Measurements from ENCODE around the gene ITFG2.

The ITFG2 gene

GRCh38 chr12:2823483-2823882, 11.0 kb downstream of the ITFG2 start:
- no peaks in the 10 kb centered on the region for H3K4me1 ChIP-seq (ENCODE audit: control insufficient read depth in 1 of 2, insufficient read depth in 2 of 2, low read length in 2 of 2)
- no peak overlapping the region for H4K12ac ChIP-seq (ENCODE audit: low read depth, low read length)
- H2BK12ac ChIP-seq (ENCODE audit: low read length): no peak overlapping the region
- H3K4me3 ChIP-seq (ENCODE audit: low read depth, low read length): no peak overlapping the region
- no peak overlapping the region for H3K14ac ChIP-seq (ENCODE audit: low read length)
- H3K36me3 ChIP-seq (ENCODE audit: control insufficient read depth in 1 of 2, insufficient read depth in 2 of 2, low read length in 2 of 2): peaks cover 54 to 75% of the 10 kb centered on the region in 2 experiments
- H3K79me2 ChIP-seq (ENCODE audit: control insufficient read depth, insufficient read depth, low read length, poor library complexity): no peaks in the 10 kb centered on the region
- H2BK5ac ChIP-seq (ENCODE audit: low read depth, low read length, poor library complexity): no peak overlapping the region
- H3K23ac ChIP-seq (ENCODE audit: low read length): no peak overlapping the region
- H3K4ac ChIP-seq (ENCODE audit: low read depth, low read length): no peak overlapping the region
- no peak overlapping the region for H3K18ac ChIP-seq (ENCODE audit: low read length)
- H4K91ac ChIP-seq (ENCODE audit: low read depth, low read length): no peak overlapping the region
- no peak for DNase-seq
- no peaks in the 10 kb centered on the region for H3K27me3 ChIP-seq (ENCODE audit: insufficient read depth, low read length)
- no peak overlapping the region for H4K8ac ChIP-seq (ENCODE audit: low read depth, low read length)
- no peaks in the 10 kb centered on the region for H3K79me1 ChIP-seq (ENCODE audit: low read length)
- H2AFZ ChIP-seq (ENCODE audit: insufficient read depth, low read length, poor library complexity): no peak overlapping the region
- H3K4me2 ChIP-seq (ENCODE audit: low read length): no peak overlapping the region
- WGBS (ENCODE audit: extremely low coverage, insufficient coverage, insufficient read length): no CpG with 5 or more reads among the region's 7 CpGs
- no peak overlapping the region for H3K9ac ChIP-seq (ENCODE audit: low read length)
- H2AK5ac ChIP-seq (ENCODE audit: low read length): no peak overlapping the region
- H3K27ac ChIP-seq (ENCODE audit: low read depth, low read length): no peak overlapping the region
- H2BK120ac ChIP-seq (ENCODE audit: insufficient read depth, low read length, poor library complexity): no peak overlapping the region
- peaks cover 1% of the 10 kb centered on the region for H3K9me3 ChIP-seq (ENCODE audit: insufficient read depth, low read depth, low read length)

GRCh38 chr12:2824541-2824940, 12.1 kb downstream of the ITFG2 start:
- Histone ChIP-seq H2BK12ac (ENCODE audit: low read length) (no peak overlapping the region), H3K36me3 (ENCODE audit: control insufficient read depth in 1 of 2, insufficient read depth in 2 of 2, low read length in 2 of 2) (peaks cover 52 to 75% of the 10 kb centered on the region in 2 experiments), H4K12ac (ENCODE audit: low read depth, low read length) (no peak overlapping the region), H3K27me3 (ENCODE audit: insufficient read depth, low read length) (no peaks in the 10 kb centered on the region), H3K79me2 (ENCODE audit: control insufficient read depth, insufficient read depth, low read length, poor library complexity) (no peaks in the 10 kb centered on the region), H3K18ac (ENCODE audit: low read length) (no peak overlapping the region), H3K79me1 (ENCODE audit: low read length) (no peaks in the 10 kb centered on the region), H2AFZ (ENCODE audit: insufficient read depth, low read length, poor library complexity) (no peak overlapping the region), H4K91ac (ENCODE audit: low read depth, low read length) (no peak overlapping the region), H3K14ac (ENCODE audit: low read length) (no peak overlapping the region), H3K4ac (ENCODE audit: low read depth, low read length) (no peak overlapping the region), H2BK120ac (ENCODE audit: insufficient read depth, low read length, poor library complexity) (no peak overlapping the region), H3K9ac (ENCODE audit: low read length) (no peak overlapping the region), H3K4me1 (ENCODE audit: control insufficient read depth in 1 of 2, insufficient read depth in 2 of 2, low read length in 2 of 2) (no peaks in the 10 kb centered on the region), H2BK5ac (ENCODE audit: low read depth, low read length, poor library complexity) (no peak overlapping the region), H3K9me3 (ENCODE audit: insufficient read depth, low read depth, low read length) (peaks cover 1% of the 10 kb centered on the region), H3K4me3 (ENCODE audit: low read depth, low read length) (no peak overlapping the region), H3K23ac (ENCODE audit: low read length) (no peak overlapping the region), H4K8ac (ENCODE audit: low read depth, low read length) (no peak overlapping the region), H3K27ac (ENCODE audit: low read depth, low read length) (no peak overlapping the region), H3K4me2 (ENCODE audit: low read length) (no peak overlapping the region), H2AK5ac (ENCODE audit: low read length) (no peak overlapping the region)
- DNase-seq: no peak
- WGBS (ENCODE audit: extremely low coverage, insufficient coverage, insufficient read length): no CpG with 5 or more reads among the region's 6 CpGs

DNA sequence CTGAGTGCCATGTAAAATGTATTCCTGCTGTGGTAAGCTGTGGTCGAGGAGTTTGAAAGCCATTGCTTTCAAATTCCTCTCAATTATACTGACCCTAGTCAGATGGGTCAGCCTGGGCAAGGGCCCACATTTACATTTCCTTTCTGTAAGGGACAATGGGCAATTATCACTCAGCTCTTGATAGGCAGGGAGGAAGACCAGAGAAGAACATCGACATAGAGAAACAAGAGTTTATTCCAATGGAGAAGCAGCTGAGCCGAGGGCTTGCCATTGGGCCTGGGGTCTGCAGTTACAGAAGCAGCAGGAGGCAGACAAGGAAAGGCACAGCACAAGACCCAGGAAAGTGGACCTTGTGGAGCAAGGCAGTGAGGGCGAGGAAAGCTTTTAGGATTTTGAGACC, 12.7 kb downstream of the ITFG2 start:
- H3K79me2 ChIP-seq (ENCODE audit: control insufficient read depth, insufficient read depth, low read length, poor library complexity): no peaks in the 10 kb centered on the region
- H4K8ac ChIP-seq (ENCODE audit: low read depth, low read length): no peak overlapping the region
- no peak overlapping the region for H3K23ac ChIP-seq (ENCODE audit: low read length)
- no peak overlapping the region for H2BK120ac ChIP-seq (ENCODE audit: insufficient read depth, low read length, poor library complexity)
- H2BK12ac ChIP-seq (ENCODE audit: low read length): no peak overlapping the region
- H3K18ac ChIP-seq (ENCODE audit: low read length): no peak overlapping the region
- no peak overlapping the region for H2AK5ac ChIP-seq (ENCODE audit: low read length)
- H3K27me3 ChIP-seq (ENCODE audit: insufficient read depth, low read length): no peaks in the 10 kb centered on the region
- no peak overlapping the region for H3K14ac ChIP-seq (ENCODE audit: low read length)
- WGBS (ENCODE audit: extremely low coverage, insufficient coverage, insufficient read length): no CpG with 5 or more reads among the region's 4 CpGs
- no peak overlapping the region for H3K27ac ChIP-seq (ENCODE audit: low read depth, low read length)
- H3K4ac ChIP-seq (ENCODE audit: low read depth, low read length): no peak overlapping the region
- H3K9ac ChIP-seq (ENCODE audit: low read length): no peak overlapping the region
- H2AFZ ChIP-seq (ENCODE audit: insufficient read depth, low read length, poor library complexity): no peak overlapping the region
- no peaks in the 10 kb centered on the region for H3K9me3 ChIP-seq (ENCODE audit: insufficient read depth, low read depth, low read length)
- H3K79me1 ChIP-seq (ENCODE audit: low read length): no peaks in the 10 kb centered on the region
- no peak overlapping the region for H3K4me2 ChIP-seq (ENCODE audit: low read length)
- no peaks in the 10 kb centered on the region for H3K4me1 ChIP-seq (ENCODE audit: control insufficient read depth in 1 of 2, insufficient read depth in 2 of 2, low read length in 2 of 2)
- no peak overlapping the region for H2BK5ac ChIP-seq (ENCODE audit: low read depth, low read length, poor library complexity)
- no peak for DNase-seq
- H4K91ac ChIP-seq (ENCODE audit: low read depth, low read length): no peak overlapping the region
- no peak overlapping the region for H3K4me3 ChIP-seq (ENCODE audit: low read depth, low read length)
- H4K12ac ChIP-seq (ENCODE audit: low read depth, low read length): no peak overlapping the region
- H3K36me3 ChIP-seq (ENCODE audit: control insufficient read depth in 1 of 2, insufficient read depth in 2 of 2, low read length in 2 of 2): peaks cover 49 to 72% of the 10 kb centered on the region in 2 experiments

GRCh38 chr12:2826036-2826435, 13.6 kb downstream of the ITFG2 start:
- Histone ChIP-seq H2BK12ac (ENCODE audit: low read length) (no peak overlapping the region), H4K91ac (ENCODE audit: low read depth, low read length) (no peak overlapping the region), H3K36me3 (ENCODE audit: control insufficient read depth in 1 of 2, insufficient read depth in 2 of 2, low read length in 2 of 2) (peaks cover 48 to 64% of the 10 kb centered on the region in 2 experiments), H3K9ac (ENCODE audit: low read length) (no peak overlapping the region), H3K27ac (ENCODE audit: low read depth, low read length) (no peak overlapping the region), H4K12ac (ENCODE audit: low read depth, low read length) (no peak overlapping the region), H3K23ac (ENCODE audit: low read length) (no peak overlapping the region), H3K27me3 (ENCODE audit: insufficient read depth, low read length) (no peaks in the 10 kb centered on the region), H2AFZ (ENCODE audit: insufficient read depth, low read length, poor library complexity) (no peak overlapping the region), H3K4me3 (ENCODE audit: low read depth, low read length) (no peak overlapping the region), H2AK5ac (ENCODE audit: low read length) (no peak overlapping the region), H4K8ac (ENCODE audit: low read depth, low read length) (no peak overlapping the region), H3K4ac (ENCODE audit: low read depth, low read length) (no peak overlapping the region), H3K9me3 (ENCODE audit: insufficient read depth, low read depth, low read length) (no peaks in the 10 kb centered on the region), H2BK5ac (ENCODE audit: low read depth, low read length, poor library complexity) (no peak overlapping the region), H3K18ac (ENCODE audit: low read length) (no peak overlapping the region), H3K4me2 (ENCODE audit: low read length) (no peak overlapping the region), H3K4me1 (ENCODE audit: control insufficient read depth in 1 of 2, insufficient read depth in 2 of 2, low read length in 2 of 2) (no peaks in the 10 kb centered on the region), H3K79me2 (ENCODE audit: control insufficient read depth, insufficient read depth, low read length, poor library complexity) (no peaks in the 10 kb centered on the region), H3K79me1 (ENCODE audit: low read length) (no peaks in the 10 kb centered on the region), H3K14ac (ENCODE audit: low read length) (no peak overlapping the region), H2BK120ac (ENCODE audit: insufficient read depth, low read length, poor library complexity) (no peak overlapping the region)
- DNase-seq: no peak
- no CpG with 5 or more reads among the region's 3 CpGs for WGBS (ENCODE audit: extremely low coverage, insufficient coverage, insufficient read length)

Data from trophoblast cell (in vitro differentiated cells and primary cell).